Astrocyte (in vitro differentiated cells and primary cell): ENCODE data around the gene STK32B. TPM values are rescaled to one million over a fixed set of nuclear protein-coding genes. Genes with fewer than 3 reads are reported as not detected.

Source experiments
- DNase-seq: peaks from one replicate; pipeline ENCODE4 v3.0.0-alpha.2; 2010; ENCODE audit warnings: low read depth
- FAIRE-seq: peaks from 2 replicates; lab custom pipeline; 2011; peaks lifted over from hg19 to GRCh38; lab: Jason Lieb, UNC
- H2AFZ ChIP-seq: 2 replicates; pipeline ENCODE4 v1.6.0; 2012; ENCODE audit warnings: low read depth, low read length, inconsistent platforms
- H3K27ac ChIP-seq: 2 replicates; pipeline ENCODE4 v1.5.1; 2011; ENCODE audit warnings: low read depth, low read length, inconsistent platforms
- H3K27me3 ChIP-seq: 2 replicates; pipeline ENCODE4 v1.6.0; 2011; ENCODE audit warnings: low read length, inconsistent platforms; ENCODE audit not compliant: insufficient read depth
- H3K36me3 ChIP-seq: 2 replicates; pipeline ENCODE4 v1.5.1; 2011; ENCODE audit warnings: low read length, inconsistent platforms; ENCODE audit not compliant: insufficient read depth
- H3K4me1 ChIP-seq: 2 replicates; pipeline ENCODE4 v1.5.1; 2011; ENCODE audit warnings: low read length, inconsistent platforms; ENCODE audit not compliant: insufficient read depth
- H3K4me2 ChIP-seq: 2 replicates; pipeline ENCODE4 v1.6.0; 2012; ENCODE audit warnings: low read length, inconsistent platforms
- H3K4me3 ChIP-seq: 2 replicates; pipeline ENCODE4 v1.5.1; 2011; ENCODE audit warnings: low read depth, mild to moderate bottlenecking, low read length, inconsistent platforms; ENCODE audit not compliant: insufficient read depth
- H3K79me2 ChIP-seq: 2 replicates; pipeline ENCODE4 v1.6.0; 2012; ENCODE audit warnings: mild to moderate bottlenecking, low read length, inconsistent platforms; ENCODE audit not compliant: insufficient read depth
- H3K9ac ChIP-seq: 2 replicates; pipeline ENCODE4 v1.6.0; 2012; ENCODE audit warnings: mild to moderate bottlenecking, low read length, inconsistent platforms
- H3K9me3 ChIP-seq: 2 replicates; pipeline ENCODE4 v1.5.1; 2012; ENCODE audit warnings: low read depth, mild to moderate bottlenecking, low read length, inconsistent platforms; ENCODE audit not compliant: insufficient read depth
- H4K20me1 ChIP-seq: 2 replicates; pipeline ENCODE4 v1.6.0; 2012; ENCODE audit warnings: low read length, inconsistent platforms; ENCODE audit not compliant: insufficient read depth
- H3K27ac Mint-ChIP-seq: one replicate; pipeline ENCODE4 v1.8.0; 2021; ENCODE audit warnings: mild to moderate bottlenecking, mixed read lengths; ENCODE audit not compliant: unreplicated experiment
- H3K27me3 Mint-ChIP-seq: one replicate; pipeline ENCODE4 v1.8.0; 2021; ENCODE audit warnings: low read depth, mixed read lengths; ENCODE audit not compliant: unreplicated experiment
- H3K36me3 Mint-ChIP-seq: one replicate; pipeline ENCODE4 v1.8.0; 2021; ENCODE audit warnings: low read depth, mixed read lengths; ENCODE audit not compliant: unreplicated experiment
- H3K4me1 Mint-ChIP-seq: one replicate; pipeline ENCODE4 v1.8.0; 2021; ENCODE audit warnings: low read depth, mixed read lengths; ENCODE audit not compliant: unreplicated experiment
- H3K4me3 Mint-ChIP-seq: one replicate; pipeline ENCODE4 v1.8.0; 2021; ENCODE audit warnings: mild to moderate bottlenecking, moderate library complexity, mixed read lengths; ENCODE audit not compliant: unreplicated experiment
- H3K9me3 Mint-ChIP-seq: one replicate; pipeline ENCODE4 v1.8.0; 2021; ENCODE audit warnings: mild to moderate bottlenecking, mixed read lengths; ENCODE audit not compliant: unreplicated experiment
- CTCF ChIP-seq: IDR thresholded peaks from 2 replicates; pipeline ENCODE4 v1.5.1; 2011; ENCODE audit warnings: low read depth, mild to moderate bottlenecking, inconsistent platforms, low read length, moderate library complexity; ENCODE audit not compliant: insufficient read depth
- EZH2 ChIP-seq: IDR thresholded peaks from 2 replicates; pipeline ENCODE4 v1.6.1; 2012; ENCODE audit warnings: mild to moderate bottlenecking, low read length, inconsistent platforms; ENCODE audit not compliant: insufficient read depth
- total RNA-seq: library from RNA; stranded (reverse); gene quantifications from 2 replicates; pipeline ENCODE4 v1.2.1, GENCODE V29; 2021

STK32B gene
- total RNA-seq, 1 donor from 2014 or later: 2.9 TPM

GRCh38 chr4:5122114-5122513, 70.8 kb downstream of the STK32B start:
- Mint-ChIP-seq H3K36me3 (no peaks in the 10 kb centered on the region), H3K9me3 (peaks cover 2% of the 10 kb centered on the region), H3K4me1 (peaks cover 17% of the 10 kb centered on the region), H3K4me3 (no peak overlapping the region), H3K27ac (no peak overlapping the region), H3K27me3 (peaks cover 10% of the 10 kb centered on the region)
- FAIRE-seq (no peak), DNase-seq (no peak)
- Histone ChIP-seq H3K9ac (no peak overlapping the region), H3K4me2 (no peak overlapping the region), H2AFZ (no peak overlapping the region), H3K9me3 (no peaks in the 10 kb centered on the region), H3K4me3 (no peak overlapping the region), H3K79me2 (no peaks in the 10 kb centered on the region), H3K36me3 (no peaks in the 10 kb centered on the region), H4K20me1 (no peaks in the 10 kb centered on the region), H3K27me3 (no peaks in the 10 kb centered on the region), H3K27ac (no peak overlapping the region), H3K4me1 (no peaks in the 10 kb centered on the region)
- TF ChIP-seq EZH2: no peak

- no peaks in the 10 kb centered on the region for H3K4me1 ChIP-seq
- no peaks in the 10 kb centered on the region for H3K9me3 ChIP-seq
- Mint-ChIP-seq H3K9me3 (peaks cover 2% of the 10 kb centered on the region), H3K27me3 (peaks cover 10% of the 10 kb centered on the region), H3K4me1 (peaks cover 5% of the 10 kb centered on the region), H3K27ac (no peak overlapping the region), H3K36me3 (no peaks in the 10 kb centered on the region), H3K4me3 (no peak overlapping the region)
- DNase-seq (no peak), FAIRE-seq (no peak)
- H3K27ac ChIP-seq: no peak overlapping the region
- H3K36me3 ChIP-seq: no peaks in the 10 kb centered on the region
- no peak overlapping the region for H3K4me3 ChIP-seq
- TF ChIP-seq CTCF (no peak), EZH2 (no peak)
- no peak overlapping the region for H2AFZ ChIP-seq
- H3K79me2 ChIP-seq: no peaks in the 10 kb centered on the region
- H3K27me3 ChIP-seq: no peaks in the 10 kb centered on the region
- H3K9ac ChIP-seq: no peak overlapping the region
- H3K4me2 ChIP-seq: no peak overlapping the region
- no peaks in the 10 kb centered on the region for H4K20me1 ChIP-seq
Observed at GRCh38 chr4:5124876-5125275, 73.6 kb downstream of the STK32B start.

GRCh38 chr4:5125321-5125720, 74.0 kb downstream of the STK32B start:
- DNase-seq: no peak
- Mint-ChIP-seq H3K27ac (no peak overlapping the region), H3K4me3 (no peak overlapping the region), H3K27me3 (peaks cover 10% of the 10 kb centered on the region), H3K36me3 (no peaks in the 10 kb centered on the region), H3K9me3 (peaks cover 2% of the 10 kb centered on the region), H3K4me1 (peaks cover 5% of the 10 kb centered on the region)
- Histone ChIP-seq H3K9ac (no peak overlapping the region), H3K4me2 (no peak overlapping the region), H3K36me3 (no peaks in the 10 kb centered on the region), H3K4me1 (no peaks in the 10 kb centered on the region), H3K79me2 (no peaks in the 10 kb centered on the region), H2AFZ (no peak overlapping the region), H3K4me3 (no peak overlapping the region), H3K9me3 (no peaks in the 10 kb centered on the region), H3K27me3 (no peaks in the 10 kb centered on the region), H4K20me1 (no peaks in the 10 kb centered on the region), H3K27ac (no peak overlapping the region)
- no peak for TF ChIP-seq EZH2
- no peak for TF ChIP-seq CTCF
- FAIRE-seq: no peak
